ENCODE results near the gene CHRNA4.
"Not testable (repeated sequence)": the region's sequence is repeated elsewhere in the genome, so short reads cannot be mapped to it uniquely, and the experiment has no call there.

CHRNA4 gene

DNA sequence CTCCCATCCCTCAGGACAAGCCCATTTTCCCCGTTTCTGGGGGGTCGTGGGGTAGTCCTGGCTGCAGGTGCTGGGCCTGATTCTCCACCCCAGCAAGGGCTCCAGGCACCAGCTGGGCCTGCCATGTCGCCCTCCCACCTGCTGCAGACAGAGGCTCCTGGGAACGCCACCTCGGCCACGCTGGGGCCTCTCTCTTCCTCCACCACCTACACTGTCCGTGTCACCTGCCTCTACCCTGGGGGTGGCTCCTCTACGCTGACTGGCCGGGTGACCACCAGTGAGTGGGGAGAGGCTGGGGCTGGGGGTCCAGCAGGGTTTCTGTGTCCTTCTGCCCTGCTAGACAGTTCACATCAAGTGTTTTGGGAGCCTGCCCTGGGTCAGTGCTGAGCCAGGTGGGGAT, 48.9 kb downstream of the CHRNA4 start:
- Histone ChIP-seq H3K4me3 (ENCODE audit: low read length) (no peak overlapping the region), H3K27me3 (ENCODE audit: insufficient read depth, low read length) (no peaks in the 10 kb centered on the region), H3K36me3 (ENCODE audit: insufficient read depth, low read length) (no peaks in the 10 kb centered on the region), H3K9ac (ENCODE audit: low read depth, low read length) (no peak overlapping the region), H3K27ac (ENCODE audit: low read depth, low read length) (no peak overlapping the region), H3K4me1 (ENCODE audit: insufficient read depth, low read length) (no peaks in the 10 kb centered on the region), H3K9me3 (ENCODE audit: insufficient read depth, low read depth, low read length) (no peaks in the 10 kb centered on the region)
- 95% methylated on average over 9 of the region's 9 CpGs for WGBS

DNA sequence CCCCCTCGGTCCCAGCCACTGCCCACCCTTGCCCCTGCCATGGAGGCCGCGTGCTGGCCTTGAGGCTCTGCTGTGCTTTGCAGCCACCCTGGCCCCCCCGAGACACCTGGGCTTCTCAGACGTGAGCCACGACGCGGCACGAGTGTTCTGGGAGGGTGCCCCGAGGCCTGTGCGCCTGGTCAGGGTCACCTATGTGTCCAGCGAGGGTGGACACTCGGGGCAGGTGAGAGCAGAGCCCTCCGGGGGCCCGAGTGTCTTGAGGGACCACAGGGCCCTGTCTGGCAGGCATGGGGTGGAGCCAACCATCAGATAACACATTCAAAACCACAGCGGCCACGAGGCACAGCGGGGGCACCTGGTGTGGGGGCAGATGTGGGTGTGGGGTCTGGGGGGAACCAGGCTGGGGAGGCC, 49.3 kb downstream of the CHRNA4 start:
- Histone ChIP-seq H3K4me3 (ENCODE audit: low read length) (no peak overlapping the region), H3K4me1 (ENCODE audit: insufficient read depth, low read length) (no peaks in the 10 kb centered on the region), H3K9ac (ENCODE audit: low read depth, low read length) (no peak overlapping the region), H3K36me3 (ENCODE audit: insufficient read depth, low read length) (no peaks in the 10 kb centered on the region), H3K27me3 (ENCODE audit: insufficient read depth, low read length) (no peaks in the 10 kb centered on the region), H3K27ac (ENCODE audit: low read depth, low read length) (no peak overlapping the region), H3K9me3 (ENCODE audit: insufficient read depth, low read depth, low read length) (no peaks in the 10 kb centered on the region)
- 91% methylated on average over 17 of the region's 18 CpGs for WGBS

- 93% methylated on average over 29 of the region's 29 CpGs for WGBS
- Histone ChIP-seq H3K27me3 (ENCODE audit: insufficient read depth, low read length) (no peaks in the 10 kb centered on the region), H3K27ac (ENCODE audit: low read depth, low read length) (no peak overlapping the region), H3K4me3 (ENCODE audit: low read length) (no peak overlapping the region), H3K4me1 (ENCODE audit: insufficient read depth, low read length) (no peaks in the 10 kb centered on the region), H3K9ac (ENCODE audit: low read depth, low read length) (no peak overlapping the region), H3K9me3 (ENCODE audit: insufficient read depth, low read depth, low read length) (no peaks in the 10 kb centered on the region), H3K36me3 (ENCODE audit: insufficient read depth, low read length) (no peaks in the 10 kb centered on the region)
Observed at GRCh38 chr20:63311186-63311832, 49.8 kb downstream of the CHRNA4 start.

DNA sequence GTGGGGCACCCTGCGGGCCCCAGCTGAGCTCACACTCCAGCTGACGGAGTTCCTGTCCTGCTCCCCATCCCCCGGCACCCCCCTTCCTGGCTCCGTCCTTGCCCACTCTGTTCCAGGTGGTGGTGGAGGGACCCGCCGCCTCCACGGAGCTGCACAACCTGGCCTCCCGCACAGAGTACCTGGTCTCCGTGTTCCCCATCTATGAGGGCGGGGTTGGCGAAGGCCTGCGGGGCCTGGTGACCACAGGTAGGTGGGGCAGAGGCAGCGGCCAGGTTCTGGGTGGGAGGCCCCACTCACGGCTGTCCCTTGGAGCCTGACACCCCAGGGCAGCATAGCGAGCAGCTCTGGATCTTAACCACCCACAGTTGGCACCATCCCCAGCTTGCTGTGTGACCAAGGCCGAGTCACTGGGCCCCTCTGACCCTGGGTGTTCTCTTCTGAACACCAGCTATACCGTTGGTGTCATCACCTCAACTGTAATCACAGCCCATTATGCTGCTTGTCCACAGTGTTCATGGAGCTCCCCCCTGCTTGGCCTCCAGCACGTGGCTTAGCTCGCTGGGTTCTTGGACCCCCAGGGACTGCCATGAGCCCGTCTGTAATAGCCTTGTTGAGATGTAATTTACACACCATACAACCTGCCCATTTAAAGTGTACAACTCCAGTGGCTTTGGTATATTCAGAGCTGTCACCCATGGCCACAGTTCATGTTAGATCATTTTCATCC, 50.7 kb downstream of the CHRNA4 start:
- H3K27ac ChIP-seq (ENCODE audit: low read depth, low read length): no peak overlapping the region
- H3K9me3 ChIP-seq (ENCODE audit: insufficient read depth, low read depth, low read length): no peaks in the 10 kb centered on the region
- no peak overlapping the region for H3K9ac ChIP-seq (ENCODE audit: low read depth, low read length)
- no peaks in the 10 kb centered on the region for H3K36me3 ChIP-seq (ENCODE audit: insufficient read depth, low read length)
- H3K27me3 ChIP-seq (ENCODE audit: insufficient read depth, low read length): no peaks in the 10 kb centered on the region
- no peaks in the 10 kb centered on the region for H3K4me1 ChIP-seq (ENCODE audit: insufficient read depth, low read length)
- H3K4me3 ChIP-seq (ENCODE audit: low read length): no peak overlapping the region
- 90% methylated on average over 20 of the region's 20 CpGs for WGBS

DNA sequence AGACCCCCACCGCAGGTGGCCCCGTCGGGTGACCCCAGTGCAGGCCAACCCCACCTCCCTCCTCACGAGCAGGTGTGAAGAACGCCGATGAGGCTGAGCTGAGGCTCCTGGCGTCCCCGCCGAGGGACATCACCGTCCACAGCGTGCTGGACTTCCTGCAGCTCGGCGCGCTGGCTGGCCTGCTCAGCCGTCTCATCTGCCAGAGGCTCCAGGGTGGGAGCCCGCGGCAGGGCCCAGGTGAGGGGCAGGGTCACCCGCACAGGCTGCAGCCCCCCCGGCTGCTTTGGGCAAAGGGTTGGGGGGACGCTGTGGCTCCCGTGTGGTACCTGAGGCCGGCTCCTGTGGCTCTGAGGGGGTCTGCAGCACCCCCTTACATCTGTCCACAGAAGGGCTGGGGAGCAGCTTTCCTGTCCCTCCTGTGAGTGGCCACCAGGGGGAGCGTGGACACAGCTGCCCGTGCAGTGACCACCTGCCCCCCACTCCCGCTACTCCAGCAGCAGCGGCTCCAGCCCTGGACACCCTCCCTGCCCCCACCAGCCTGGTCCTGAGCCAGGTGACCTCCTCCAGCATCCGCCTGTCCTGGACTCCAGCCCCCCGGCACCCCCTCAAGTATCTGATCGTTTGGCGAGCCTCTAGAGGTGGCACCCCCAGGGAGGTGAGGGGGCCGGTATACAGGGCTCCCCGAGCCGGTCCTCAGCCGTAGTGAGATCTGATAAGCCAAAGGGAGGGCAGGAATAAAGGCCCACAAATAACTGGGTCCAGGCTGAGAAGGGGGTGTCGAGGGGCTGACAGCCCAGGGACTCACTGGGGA, 51.7 kb downstream of the CHRNA4 start:
- Histone ChIP-seq H3K9me3 (ENCODE audit: insufficient read depth, low read depth, low read length) (no peaks in the 10 kb centered on the region), H3K27me3 (ENCODE audit: insufficient read depth, low read length) (no peaks in the 10 kb centered on the region), H3K36me3 (ENCODE audit: insufficient read depth, low read length) (no peaks in the 10 kb centered on the region), H3K9ac (ENCODE audit: low read depth, low read length) (no peak overlapping the region), H3K27ac (ENCODE audit: low read depth, low read length) (no peak overlapping the region), H3K4me3 (ENCODE audit: low read length) (no peak overlapping the region), H3K4me1 (ENCODE audit: insufficient read depth, low read length) (no peaks in the 10 kb centered on the region)
- 68% methylated on average over 35 of the region's 35 CpGs for WGBS

GRCh38 chr20:63308218-63308911, 52.8 kb downstream of the CHRNA4 start:
- Histone ChIP-seq H3K27ac (ENCODE audit: low read depth, low read length) (no peak overlapping the region), H3K36me3 (ENCODE audit: insufficient read depth, low read length) (no peaks in the 10 kb centered on the region), H3K4me1 (ENCODE audit: insufficient read depth, low read length) (no peaks in the 10 kb centered on the region), H3K27me3 (ENCODE audit: insufficient read depth, low read length) (no peaks in the 10 kb centered on the region), H3K4me3 (ENCODE audit: low read length) (no peak overlapping the region), H3K9ac (ENCODE audit: low read depth, low read length) (no peak overlapping the region), H3K9me3 (ENCODE audit: insufficient read depth, low read depth, low read length) (no peaks in the 10 kb centered on the region)
- 92% methylated on average over 30 of the region's 30 CpGs for WGBS

DNA sequence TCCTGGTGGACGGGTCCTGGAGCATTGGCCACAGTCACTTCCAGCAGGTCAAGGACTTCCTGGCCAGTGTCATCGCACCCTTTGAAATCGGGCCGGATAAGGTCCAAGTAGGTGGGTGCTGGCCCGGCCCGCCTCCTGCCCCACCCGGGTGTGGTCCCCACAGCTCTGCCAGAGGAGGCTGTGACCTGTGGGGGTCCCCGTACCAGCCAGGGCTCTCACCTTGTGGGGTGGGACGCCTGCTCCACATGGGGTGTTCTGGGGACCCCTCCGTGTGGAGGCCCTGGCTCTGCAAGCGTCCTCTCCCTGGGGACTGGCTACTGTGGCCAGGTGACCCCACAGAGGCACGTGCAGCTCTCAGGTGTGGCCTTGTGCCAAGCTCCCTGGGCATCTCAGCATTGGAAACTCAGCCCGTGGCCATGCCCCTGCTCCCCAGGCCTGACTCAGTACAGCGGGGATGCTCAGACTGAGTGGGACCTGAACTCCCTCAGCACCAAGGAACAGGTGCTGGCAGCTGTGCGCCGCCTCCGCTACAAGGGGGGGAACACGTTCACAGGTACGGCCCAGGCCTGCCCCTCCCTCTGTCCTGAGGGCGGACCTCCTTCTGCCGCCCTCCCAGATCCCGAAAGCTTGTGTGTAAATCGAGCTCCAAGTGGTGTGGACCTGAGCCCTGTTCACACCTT, 53.5 kb downstream of the CHRNA4 start:
- no peaks in the 10 kb centered on the region for H3K4me1 ChIP-seq (ENCODE audit: insufficient read depth, low read length)
- H3K27me3 ChIP-seq (ENCODE audit: insufficient read depth, low read length): no peaks in the 10 kb centered on the region
- H3K9ac ChIP-seq (ENCODE audit: low read depth, low read length): no peak overlapping the region
- no peaks in the 10 kb centered on the region for H3K36me3 ChIP-seq (ENCODE audit: insufficient read depth, low read length)
- no peak overlapping the region for H3K4me3 ChIP-seq (ENCODE audit: low read length)
- 93% methylated on average over 23 of the region's 23 CpGs for WGBS
- H3K9me3 ChIP-seq (ENCODE audit: insufficient read depth, low read depth, low read length): no peaks in the 10 kb centered on the region
- no peak overlapping the region for H3K27ac ChIP-seq (ENCODE audit: low read depth, low read length)

DNA sequence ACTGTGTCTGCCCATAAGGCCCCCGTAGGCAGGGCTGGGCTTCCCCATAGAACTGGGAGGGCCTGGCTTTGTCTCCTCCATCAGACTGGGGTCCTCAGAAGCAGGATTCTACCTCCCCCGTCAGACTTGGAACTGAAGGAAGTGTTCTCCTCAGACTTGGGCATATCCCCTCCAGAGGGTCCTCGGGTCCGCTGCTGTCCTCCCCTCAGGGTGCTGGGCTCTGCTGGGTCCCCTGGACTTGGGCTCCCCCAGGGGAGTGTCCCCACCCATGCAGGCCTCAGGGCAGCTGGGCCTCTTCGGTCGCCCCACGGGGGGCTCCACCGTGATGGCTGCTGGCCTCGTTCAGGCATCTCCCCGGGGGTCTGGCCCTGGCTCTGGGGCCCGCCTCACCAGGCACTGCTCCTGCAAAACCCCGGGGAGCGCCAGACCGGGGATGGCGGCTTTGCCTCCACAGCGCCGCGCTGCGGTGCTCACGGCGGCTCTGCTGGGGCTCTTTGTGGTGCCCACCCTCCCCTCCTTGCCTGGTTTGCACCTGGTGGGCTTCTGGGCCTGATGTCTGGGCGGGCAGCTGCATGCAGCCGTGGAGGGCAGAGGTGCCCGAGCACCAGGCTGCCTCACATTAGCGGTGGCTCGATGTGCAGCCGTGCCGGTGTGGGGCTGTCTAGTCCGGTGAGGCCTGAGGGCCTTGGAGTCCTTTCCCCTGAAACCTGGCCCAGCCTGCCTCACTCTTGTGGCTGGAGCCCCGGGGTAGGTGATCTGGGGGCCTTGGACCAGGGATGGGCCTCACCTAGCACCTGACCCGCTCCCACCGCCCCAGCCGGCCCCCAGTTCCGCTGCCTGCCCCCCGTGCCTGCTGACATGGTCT, 54.2 kb downstream of the CHRNA4 start:
- WGBS: 93% methylated on average over 35 of the region's 35 CpGs
- no peak overlapping the region for H3K4me3 ChIP-seq (ENCODE audit: low read length)
- no peaks in the 10 kb centered on the region for H3K27me3 ChIP-seq (ENCODE audit: insufficient read depth, low read length)
- H3K36me3 ChIP-seq (ENCODE audit: insufficient read depth, low read length): no peaks in the 10 kb centered on the region
- H3K9ac ChIP-seq (ENCODE audit: low read depth, low read length): no peak overlapping the region
- H3K9me3 ChIP-seq (ENCODE audit: insufficient read depth, low read depth, low read length): no peaks in the 10 kb centered on the region
- no peak overlapping the region for H3K27ac ChIP-seq (ENCODE audit: low read depth, low read length)
- no peaks in the 10 kb centered on the region for H3K4me1 ChIP-seq (ENCODE audit: insufficient read depth, low read length)

DNA sequence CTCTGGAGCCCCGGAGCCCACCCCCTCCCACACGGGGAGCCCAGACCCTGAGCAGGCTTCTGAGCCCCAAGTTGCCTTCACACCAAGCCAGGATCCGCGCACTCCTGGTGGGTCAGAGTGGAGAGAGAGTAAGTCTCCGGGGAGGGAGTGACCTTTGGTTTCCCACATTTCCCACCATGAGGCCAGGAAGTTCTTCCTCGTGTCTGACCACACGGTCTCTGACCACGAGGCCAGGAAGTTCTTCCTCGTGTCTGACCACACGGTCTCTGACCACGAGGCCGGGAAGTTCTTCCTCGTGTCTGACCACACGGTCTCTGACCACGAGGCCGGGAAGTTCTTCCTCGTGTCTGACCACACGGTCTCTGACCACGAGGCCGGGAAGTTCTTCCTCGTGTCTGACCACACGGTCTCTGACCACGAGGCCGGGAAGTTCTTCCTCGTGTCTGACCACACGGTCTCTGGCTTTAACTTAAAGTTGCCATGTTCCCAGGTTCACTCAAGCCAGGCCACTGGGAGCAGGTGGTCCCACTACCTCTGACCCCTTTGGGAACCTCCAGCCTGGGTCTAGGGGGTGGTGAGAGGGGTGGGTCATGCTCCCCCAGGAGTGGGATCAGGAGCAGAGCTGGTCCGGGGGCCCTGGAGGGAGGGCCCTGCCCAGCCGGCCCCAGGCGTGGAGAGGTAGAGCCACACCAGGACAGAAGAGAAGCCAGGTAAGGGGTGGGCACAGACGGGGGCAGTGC, 55.0 kb downstream of the CHRNA4 start:
- WGBS: 96% methylated on average over 18 of the region's 30 CpGs
- H3K27me3 ChIP-seq (ENCODE audit: insufficient read depth, low read length); H3K27ac ChIP-seq (ENCODE audit: low read depth, low read length); H3K9me3 ChIP-seq (ENCODE audit: insufficient read depth, low read depth, low read length); H3K9ac ChIP-seq (ENCODE audit: low read depth, low read length); H3K4me3 ChIP-seq (ENCODE audit: low read length); H3K36me3 ChIP-seq (ENCODE audit: insufficient read depth, low read length); H3K4me1 ChIP-seq (ENCODE audit: insufficient read depth, low read length): not testable (repeated sequence)
